Upper lobe of left lung (tissue), 4 donors: ENCODE data around the gene ATP5PB.

ENCODE experiments used
- EP300 ChIP-seq, 4 donors: sonication (generic); formaldehyde crosslinking; IDR thresholded peaks; one replicate each; pipeline ENCODE4 v1.5.1; 2017; ENCODE audit warnings: antibody characterized with exemption in 4 of 4, control low read depth in 2 of 4
- POLR2A ChIP-seq, 4 donors: fragments of 450-650 bp; IDR thresholded peaks; one replicate each; pipeline ENCODE4 v1.5.1; 2016 to 2017; ENCODE audit warnings: antibody characterized with exemption in 4 of 4, mild to moderate bottlenecking in 2 of 4

DNA sequence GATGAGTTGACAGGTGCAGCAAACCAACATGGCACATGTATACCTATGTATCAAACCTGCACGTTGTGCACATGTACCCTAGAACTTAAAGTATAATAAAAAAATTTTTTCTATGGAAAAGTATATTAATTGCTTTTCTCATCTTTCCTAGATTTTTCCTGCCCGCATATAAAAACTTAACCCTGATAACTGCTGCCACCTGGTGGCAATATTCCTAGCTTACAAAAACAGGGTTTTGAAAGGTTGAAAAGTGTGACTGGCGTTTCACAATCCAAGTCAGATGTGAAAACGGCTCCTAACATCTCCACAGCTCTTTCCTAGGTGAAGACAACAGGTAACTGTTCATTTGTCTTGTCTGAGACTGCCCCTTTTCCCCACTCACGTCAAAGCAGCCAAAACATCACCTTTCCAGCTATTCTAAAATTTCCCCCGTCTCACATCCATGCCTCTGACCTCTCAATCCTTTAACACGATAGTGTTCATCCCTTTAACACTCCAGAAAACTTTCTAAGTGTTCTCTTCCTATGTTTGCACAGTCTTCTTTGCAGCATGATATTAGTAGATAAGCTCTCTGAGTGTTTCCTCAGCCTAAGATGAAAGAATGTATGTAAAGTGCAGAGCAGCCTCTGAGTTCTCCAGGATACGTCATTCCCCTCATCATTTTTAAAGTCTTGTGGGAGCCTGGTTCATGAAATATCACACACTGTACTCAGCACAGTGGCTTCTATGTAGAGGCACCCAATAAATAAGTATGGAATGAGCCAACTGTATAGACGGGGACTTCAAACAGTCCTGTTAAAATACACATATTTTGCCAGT, 49.3 kb upstream of the ATP5PB start:
- TF ChIP-seq POLR2A (IDR thresholded peaks at IDR 0.05) (no peak), EP300 (IDR thresholded peaks at IDR 0.05) (no peak)
